Pancreas (tissue), 10 donors: Measurements from ENCODE around the gene DNAH17. TPM values are rescaled to one million over a fixed set of nuclear protein-coding genes. Genes with fewer than 3 reads are reported as not detected.

Source experiments
- ATAC-seq, 4 donors: fragments of 200-7000 bp; cut with Tn5 transposase; one replicate each; pipeline versions ENCODE4 v1.8.0 to v1.9.1; 2020; ENCODE audit warnings: mild to moderate bottlenecking in 4 of 4, moderate library complexity in 4 of 4
- DNase-seq, 6 donors: peaks; one replicate each; pipeline ENCODE4 v3.0.0-alpha.2; 2020
- FAIRE-seq: peaks from 2 replicates; lab custom pipeline; 2012; peaks lifted over from hg19 to GRCh38; lab: Jason Lieb, UNC
- H3K27ac ChIP-seq, 4 donors: fragments of 200-600 bp; sonication (generic); 1 replicate in 3 of 4; 2 replicates in 1 of 4; pipeline versions ENCODE4 v1.5.0 to v1.8.0; 2020
- H3K27me3 ChIP-seq, 4 donors: fragments of 200-600 bp; one replicate each; pipeline ENCODE4 v1.8.0; 2021
- H3K36me3 ChIP-seq, 3 donors: fragments of 200-600 bp; sonication (generic) in 1 of 3; one replicate each; pipeline versions ENCODE4 v1.5.0 to v1.8.0; 2020 to 2021
- H3K4me1 ChIP-seq, 3 donors: fragments of 200-600 bp; one replicate each; pipeline ENCODE4 v1.8.0; 2021
- H3K4me3 ChIP-seq, 4 donors: fragments of 200-600 bp; sonication (generic) in 2 of 4; one replicate each; pipeline versions ENCODE4 v1.5.0 to v1.8.0; 2020 to 2021
- H3K9me3 ChIP-seq, 4 donors: fragments of 200-600 bp; one replicate each; pipeline ENCODE4 v1.8.0; 2021
- WGBS, 2 donors: extraction: QIAGEN DNeasy Blood & Tissue Kit; methylation state at CpG; one replicate each; pipeline ENCODE4 v1.1.7; 2013; 5-methylcytosine and 5-hydroxymethylcytosine counted together
- intact Hi-C, 3 donors: fragments of 100-400 bp; cut with DNase I; formaldehyde crosslinking; loops; one replicate each; pipeline versions ENCODE4 v1.11.1 to v1.14.2; 2022
- polyA plus RNA-seq, 2 donors: library from polyadenylated mRNA; stranded (reverse); fragments of 200-250 nt; gene quantifications; one replicate each; pipeline ENCODE4 v1.2.3, GENCODE V29; 2013
- total RNA-seq, 6 donors: library from RNA; stranded (reverse); fragmentation: NEBNext Ultra II Directional in 4 of 6; extraction: Animal tissue kit (Norgen Biotek cat#: 25700) in 4 of 6; gene quantifications; one replicate each; pipeline versions ENCODE4 v1.2.1 to v1.2.4, GENCODE V29; 2021 to 2023
- TF ChIP-seq, protein P1 (sequence below), 4 donors: fragments of 200-600 bp; sonication (generic) in 3 of 4; IDR thresholded peaks; one replicate each; pipeline versions ENCODE4 v1.5.0 to v1.8.0; 2021; ENCODE audit warnings: antibody characterized with exemption in 4 of 4
- donor health status: healthy with polysubstance abuse.
- donor health status: DM: no; HTN: no; CAD: no; lungs with moderate emphysema.
- donor health status: DM: no; HTN: no; CAD: no.
- donor health status: control.
- donor health status: control.
- donor health status: Bipolar disorder and iron deficiency.
- donor health status: DM: yes; HTN: yes; CAD: no.
- donor health status: DM: no; HTN: no; CAD: no.
- donor health status: DM: no; HTN: no; CAD: no.
- donor health status: DM: yes; HTN: yes; CAD: no.

DNAH17 gene
- total and polyA plus RNA-seq, 8 donors: 0.02 to 0.08 (median 0.03) TPM; not detected in 5

DNA sequence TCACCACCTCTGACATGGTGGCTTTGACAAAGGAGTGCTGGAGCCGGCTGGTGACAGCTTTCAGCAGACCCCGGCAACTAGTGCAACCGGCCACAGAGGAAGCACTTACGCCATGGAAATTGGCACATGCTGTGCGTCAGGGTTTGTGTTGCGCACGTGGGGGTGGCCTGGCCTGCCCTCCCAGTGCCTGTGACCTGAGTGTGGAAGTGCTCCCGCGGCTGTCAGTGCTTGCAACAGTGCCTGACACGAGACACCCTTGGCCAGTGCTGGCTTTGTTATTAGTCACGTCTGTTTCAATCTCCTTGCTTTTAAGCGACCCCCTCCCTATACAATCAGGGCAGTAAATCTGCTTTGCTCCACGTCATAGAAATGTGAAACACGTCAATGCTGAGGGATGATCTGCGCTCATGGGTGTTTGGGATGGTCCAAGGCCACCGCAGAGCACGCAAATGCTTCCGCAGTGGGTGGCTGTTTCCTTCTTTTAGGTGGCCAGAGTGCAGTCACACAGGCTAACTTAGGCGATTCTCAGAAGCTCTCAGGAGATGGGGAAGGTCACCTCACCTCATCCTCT, 134.5 kb downstream of the DNAH17 start:
- DNase-seq (peak in 2 of 6 donors; percentile 38 to 51), FAIRE-seq (no peak), ATAC-seq (peak in 3 of 4 donors; percentile 44 to 82 (median 69))
- H3K27me3 ChIP-seq: no peaks in the 10 kb centered on the region
- no peaks in the 10 kb centered on the region for H3K4me1 ChIP-seq
- intact Hi-C loops: no loop called here
- no peaks in the 10 kb centered on the region for H3K36me3 ChIP-seq
- 53 to 64% methylated on average over 19 of the region's 19 CpGs for WGBS, 2 donors
- TF ChIP-seq, protein P1, sequence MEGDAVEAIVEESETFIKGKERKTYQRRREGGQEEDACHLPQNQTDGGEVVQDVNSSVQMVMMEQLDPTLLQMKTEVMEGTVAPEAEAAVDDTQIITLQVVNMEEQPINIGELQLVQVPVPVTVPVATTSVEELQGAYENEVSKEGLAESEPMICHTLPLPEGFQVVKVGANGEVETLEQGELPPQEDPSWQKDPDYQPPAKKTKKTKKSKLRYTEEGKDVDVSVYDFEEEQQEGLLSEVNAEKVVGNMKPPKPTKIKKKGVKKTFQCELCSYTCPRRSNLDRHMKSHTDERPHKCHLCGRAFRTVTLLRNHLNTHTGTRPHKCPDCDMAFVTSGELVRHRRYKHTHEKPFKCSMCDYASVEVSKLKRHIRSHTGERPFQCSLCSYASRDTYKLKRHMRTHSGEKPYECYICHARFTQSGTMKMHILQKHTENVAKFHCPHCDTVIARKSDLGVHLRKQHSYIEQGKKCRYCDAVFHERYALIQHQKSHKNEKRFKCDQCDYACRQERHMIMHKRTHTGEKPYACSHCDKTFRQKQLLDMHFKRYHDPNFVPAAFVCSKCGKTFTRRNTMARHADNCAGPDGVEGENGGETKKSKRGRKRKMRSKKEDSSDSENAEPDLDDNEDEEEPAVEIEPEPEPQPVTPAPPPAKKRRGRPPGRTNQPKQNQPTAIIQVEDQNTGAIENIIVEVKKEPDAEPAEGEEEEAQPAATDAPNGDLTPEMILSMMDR (IDR thresholded peaks at IDR 0.05): no peak
- no peak overlapping the region for H3K4me3 ChIP-seq
- H3K9me3 ChIP-seq: no peaks in the 10 kb centered on the region
- no peak overlapping the region for H3K27ac ChIP-seq

DNA sequence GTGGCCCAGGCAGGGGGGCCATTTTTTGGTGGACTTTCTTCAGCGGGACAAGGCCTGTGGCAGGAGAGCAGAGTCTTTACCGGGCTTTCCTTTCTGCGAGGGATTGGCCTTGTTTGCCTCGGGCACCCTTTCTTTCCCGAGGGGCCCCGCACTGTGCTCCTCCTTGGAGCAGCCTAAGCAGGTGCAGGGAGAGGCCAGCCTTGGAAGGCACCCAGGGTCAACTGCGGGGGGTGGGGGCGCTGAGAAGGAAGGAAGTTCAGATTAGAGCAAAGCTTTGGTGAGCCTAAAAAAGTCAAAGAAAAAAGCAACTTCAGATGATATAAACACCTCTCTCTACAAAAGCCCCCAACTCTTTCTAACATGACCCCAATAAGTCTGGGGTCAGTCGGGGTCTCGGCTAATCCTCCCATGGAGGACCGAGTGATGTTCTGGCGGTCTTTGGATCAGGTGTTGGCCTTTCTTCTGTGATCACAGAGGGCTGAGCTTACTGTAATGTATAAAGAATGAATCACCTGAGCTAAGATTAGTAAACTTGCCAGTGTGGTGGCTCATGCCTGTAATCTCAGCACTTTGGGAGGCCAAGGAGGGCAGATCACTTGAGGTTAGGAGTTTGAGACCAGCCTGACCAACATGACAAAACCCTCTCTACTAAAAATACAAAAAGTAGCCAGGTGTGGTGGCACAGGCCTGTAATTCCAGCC, 135.8 kb downstream of the DNAH17 start:
- H3K9me3 ChIP-seq: no peaks in the 10 kb centered on the region
- no peaks in the 10 kb centered on the region for H3K27me3 ChIP-seq
- no peak overlapping the region for H3K27ac ChIP-seq
- no peaks in the 10 kb centered on the region for H3K36me3 ChIP-seq
- FAIRE-seq: no peak
- WGBS, 2 donors: 50 to 58% methylated on average over 12 of the region's 12 CpGs
- H3K4me1 ChIP-seq: no peaks in the 10 kb centered on the region
- TF ChIP-seq, protein P1 (IDR thresholded peaks at IDR 0.05): no peak
- DNase-seq: peak in 1 of 6 donors; percentile 36
- no peak overlapping the region for H3K4me3 ChIP-seq
- ATAC-seq: no peak
- intact Hi-C loops: no loop called here

DNA sequence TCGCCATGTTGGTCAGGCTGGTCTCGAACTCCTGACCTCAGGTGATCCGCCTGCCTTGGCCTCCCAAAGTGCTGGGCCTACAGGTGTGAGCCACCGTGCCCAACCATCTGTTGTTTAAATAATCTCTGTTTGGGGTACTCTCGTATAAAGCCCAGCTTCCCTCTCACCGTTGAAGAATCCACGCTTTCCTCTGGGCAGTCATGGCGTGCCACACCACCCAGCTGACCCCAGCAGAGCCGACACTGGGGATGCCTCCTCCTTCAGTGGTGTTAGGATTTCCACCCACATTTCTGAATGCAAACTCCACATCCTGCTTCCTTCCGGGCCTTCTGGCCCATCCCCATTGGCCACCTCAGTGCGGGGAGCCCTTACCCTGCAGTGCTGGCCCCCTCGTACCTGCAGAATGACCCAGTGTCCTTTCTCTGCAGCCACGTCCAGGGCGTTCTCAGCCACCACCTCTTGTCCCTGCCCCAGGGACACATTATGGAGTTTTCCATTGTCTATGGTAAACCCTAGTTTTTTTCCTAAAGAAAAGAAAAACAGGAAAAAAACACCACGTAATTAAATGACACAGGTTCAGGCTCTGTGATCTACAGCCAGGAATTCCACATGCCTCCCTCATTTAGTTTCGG, 138.4 kb downstream of the DNAH17 start:
- Histone ChIP-seq H3K27me3 (no peaks in the 10 kb centered on the region), H3K9me3 (no peaks in the 10 kb centered on the region), H3K36me3 (no peaks in the 10 kb centered on the region), H3K4me1 (no peaks in the 10 kb centered on the region), H3K27ac (no peak overlapping the region), H3K4me3 (no peak overlapping the region)
- no peak for DNase-seq
- 79 to 85% methylated on average over 16 of the region's 16 CpGs for WGBS, 2 donors
- TF ChIP-seq, protein P1 (IDR thresholded peaks at IDR 0.05): no peak
- no peak for FAIRE-seq
- ATAC-seq: no peak
- intact Hi-C loops: no loop called here

DNA sequence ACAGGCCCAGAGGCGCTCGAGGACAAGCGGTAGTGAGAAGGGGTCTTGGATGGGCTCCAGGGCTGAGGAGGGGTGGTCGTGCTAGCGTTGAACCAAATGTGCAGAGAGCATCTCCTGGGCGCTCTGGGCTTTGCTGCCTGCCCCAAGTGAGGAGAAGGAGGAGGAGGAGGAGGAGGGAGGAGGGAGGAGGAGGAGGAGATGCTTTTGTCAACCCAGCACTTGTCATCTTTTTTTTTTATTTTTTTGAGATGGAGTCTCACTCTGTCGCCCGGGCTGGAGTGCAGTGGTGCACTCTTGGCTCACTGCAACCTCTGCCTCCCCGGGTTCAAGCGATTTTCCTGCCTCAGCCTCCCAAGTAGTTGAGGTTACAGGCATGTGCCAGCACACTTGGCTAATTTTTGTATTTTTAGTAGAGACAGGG, 138.9 kb downstream of the DNAH17 start:
- H3K4me3 ChIP-seq: no peak overlapping the region
- no peaks in the 10 kb centered on the region for H3K9me3 ChIP-seq
- intact Hi-C loops: no loop called here
- ATAC-seq (no peak), FAIRE-seq (no peak), DNase-seq (no peak)
- H3K4me1 ChIP-seq: no peaks in the 10 kb centered on the region
- no peaks in the 10 kb centered on the region for H3K36me3 ChIP-seq
- no peaks in the 10 kb centered on the region for H3K27me3 ChIP-seq
- TF ChIP-seq, protein P1 (IDR thresholded peaks at IDR 0.05): no peak
- WGBS, 2 donors: 89 to 96% methylated on average over 7 to 10 of the region's 10 CpGs
- H3K27ac ChIP-seq: no peak overlapping the region
